NOMO-1 (cell line): ENCODE measurements around the gene FCRL3.
"Not testable (repeated sequence)": the region's sequence is repeated elsewhere in the genome, so short reads cannot be mapped to it uniquely, and the experiment has no call there.

Source experiments
- DNase-seq, 2 experiments: peaks; one replicate each; lab custom pipeline; 2025; ENCODE audit not compliant: unreplicated experiment in 2 of 2; lab: John Stamatoyannopoulos, UW

FCRL3 gene, protein sequence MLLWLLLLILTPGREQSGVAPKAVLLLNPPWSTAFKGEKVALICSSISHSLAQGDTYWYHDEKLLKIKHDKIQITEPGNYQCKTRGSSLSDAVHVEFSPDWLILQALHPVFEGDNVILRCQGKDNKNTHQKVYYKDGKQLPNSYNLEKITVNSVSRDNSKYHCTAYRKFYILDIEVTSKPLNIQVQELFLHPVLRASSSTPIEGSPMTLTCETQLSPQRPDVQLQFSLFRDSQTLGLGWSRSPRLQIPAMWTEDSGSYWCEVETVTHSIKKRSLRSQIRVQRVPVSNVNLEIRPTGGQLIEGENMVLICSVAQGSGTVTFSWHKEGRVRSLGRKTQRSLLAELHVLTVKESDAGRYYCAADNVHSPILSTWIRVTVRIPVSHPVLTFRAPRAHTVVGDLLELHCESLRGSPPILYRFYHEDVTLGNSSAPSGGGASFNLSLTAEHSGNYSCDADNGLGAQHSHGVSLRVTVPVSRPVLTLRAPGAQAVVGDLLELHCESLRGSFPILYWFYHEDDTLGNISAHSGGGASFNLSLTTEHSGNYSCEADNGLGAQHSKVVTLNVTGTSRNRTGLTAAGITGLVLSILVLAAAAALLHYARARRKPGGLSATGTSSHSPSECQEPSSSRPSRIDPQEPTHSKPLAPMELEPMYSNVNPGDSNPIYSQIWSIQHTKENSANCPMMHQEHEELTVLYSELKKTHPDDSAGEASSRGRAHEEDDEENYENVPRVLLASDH

DNA sequence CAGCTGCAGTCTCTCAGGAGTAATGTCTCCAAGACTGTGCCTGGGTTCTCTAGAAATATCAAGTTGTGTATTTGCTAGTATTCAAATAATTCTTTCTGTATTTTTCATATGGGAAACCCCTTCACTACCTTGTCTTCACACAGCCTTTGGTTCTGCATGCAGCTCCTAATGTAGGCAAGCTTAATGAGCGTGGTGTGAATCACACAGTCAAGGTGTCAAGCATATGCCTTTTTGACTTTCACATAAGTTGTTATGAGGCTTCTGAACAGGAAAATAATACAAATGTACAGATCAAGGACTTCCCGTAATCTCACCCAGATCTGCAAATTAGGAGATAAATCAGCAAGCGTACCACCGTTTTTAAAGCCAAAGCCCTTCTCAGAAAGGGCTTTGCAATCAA is at the start of gene FCRL3:
TSS of gene FCRL3 (minus strand) at position 38 of the 400 bp plus-strand sequence. CDS start 280 bp downstream, outside the sequence.
- DNase-seq = no peak

DNA sequence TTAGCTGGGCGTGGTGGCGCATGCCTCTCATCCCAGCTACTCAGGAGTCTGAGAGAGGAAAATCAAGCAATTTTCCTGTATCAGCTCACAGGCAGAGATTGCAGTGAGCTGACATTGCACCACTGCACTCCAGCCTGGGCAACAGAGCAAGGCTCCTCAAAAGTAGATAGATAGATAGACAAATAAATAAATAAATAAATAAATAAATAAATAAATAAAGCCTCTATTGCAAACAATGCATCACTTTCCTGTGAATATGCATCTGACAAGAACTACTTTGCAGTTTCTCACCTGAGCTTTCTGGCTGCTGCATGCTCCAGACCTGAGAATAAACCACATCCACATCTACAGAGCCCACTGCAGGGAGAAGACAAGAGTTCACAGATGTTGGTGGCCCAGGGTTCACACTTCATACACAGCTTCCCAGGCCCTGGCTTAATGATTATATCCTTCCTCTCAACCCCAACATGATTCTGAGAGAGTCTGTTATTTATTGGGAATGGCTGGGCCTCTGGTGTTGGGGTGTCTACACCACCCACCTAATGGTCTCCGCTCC is 47.8 kb upstream of the FCRL3 start:
- DNase-seq = no peak

DNA sequence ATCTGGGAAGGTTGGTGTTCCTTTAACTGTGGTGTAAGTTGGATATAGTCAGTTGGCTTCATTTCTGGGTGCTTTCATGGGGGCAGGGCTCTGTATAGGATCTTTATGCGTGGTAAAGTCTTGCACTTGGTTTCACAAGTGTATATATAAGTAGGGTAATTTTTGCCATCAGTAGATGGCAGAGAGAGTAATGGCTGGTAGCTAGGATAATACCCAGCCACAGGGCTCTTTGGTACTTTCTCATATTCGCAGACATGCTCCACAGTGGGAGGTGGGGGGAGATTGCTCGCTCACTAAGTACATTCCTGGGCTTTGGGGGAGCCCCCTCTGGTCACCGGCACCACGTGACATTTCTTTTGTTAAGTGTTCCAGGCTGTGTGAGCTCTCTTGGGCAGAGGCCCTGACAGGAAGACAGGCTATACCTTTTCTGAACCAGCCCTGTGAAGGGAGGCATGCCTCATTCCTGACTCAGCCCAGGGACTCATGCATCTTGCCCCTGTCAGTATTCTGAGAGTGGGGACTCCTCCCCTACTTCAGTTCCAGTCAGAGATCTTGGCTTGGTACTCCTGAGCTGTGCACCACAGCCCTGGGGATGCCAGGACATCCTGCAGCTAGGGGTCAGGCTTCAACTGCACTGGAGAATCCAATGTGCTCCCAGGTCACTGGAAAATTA is 38.8 kb upstream of the FCRL3 start:
- DNase-seq = no peak

DNA sequence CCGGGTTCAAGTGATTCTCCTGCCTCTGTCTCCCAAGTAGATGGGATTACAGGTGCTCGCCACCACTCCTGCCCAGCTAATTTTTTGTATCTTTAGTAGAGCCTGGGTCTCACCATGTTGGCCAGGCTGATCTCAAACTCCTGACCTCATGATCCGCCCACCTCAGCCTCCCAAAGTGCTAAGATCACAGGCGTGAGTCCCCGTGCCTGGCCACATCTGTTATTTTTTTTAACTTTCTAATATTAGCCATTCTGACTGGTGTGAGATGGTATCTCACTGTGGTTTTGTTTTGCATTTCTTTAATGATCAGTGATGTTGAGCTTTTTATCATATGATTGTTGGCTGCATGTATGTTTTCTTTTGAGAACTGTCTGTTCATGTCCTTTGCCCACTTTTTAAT is 35.4 kb upstream of the FCRL3 start:
- DNase-seq = not testable (repeated sequence)

DNA sequence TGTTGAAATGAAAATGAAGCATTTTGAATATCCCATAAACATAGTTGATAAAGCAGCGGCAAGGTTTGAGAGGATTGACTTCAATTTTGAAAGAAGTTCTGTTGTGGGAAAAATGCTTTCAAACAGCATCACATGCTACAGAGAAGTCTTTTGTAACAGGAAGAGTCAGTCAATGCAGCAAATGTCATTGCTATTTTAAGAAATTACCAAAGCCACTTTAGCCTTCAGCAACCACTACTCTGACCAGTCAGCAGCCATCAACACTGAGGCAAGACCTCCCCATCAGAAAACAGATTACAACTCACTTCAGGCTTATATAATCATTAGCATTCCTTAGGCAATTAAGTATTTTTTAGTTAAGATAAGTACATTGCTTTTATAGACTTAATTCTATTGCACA is 33.8 kb upstream of the FCRL3 start:
- peak; percentile 47 to 91 for DNase-seq

DNA sequence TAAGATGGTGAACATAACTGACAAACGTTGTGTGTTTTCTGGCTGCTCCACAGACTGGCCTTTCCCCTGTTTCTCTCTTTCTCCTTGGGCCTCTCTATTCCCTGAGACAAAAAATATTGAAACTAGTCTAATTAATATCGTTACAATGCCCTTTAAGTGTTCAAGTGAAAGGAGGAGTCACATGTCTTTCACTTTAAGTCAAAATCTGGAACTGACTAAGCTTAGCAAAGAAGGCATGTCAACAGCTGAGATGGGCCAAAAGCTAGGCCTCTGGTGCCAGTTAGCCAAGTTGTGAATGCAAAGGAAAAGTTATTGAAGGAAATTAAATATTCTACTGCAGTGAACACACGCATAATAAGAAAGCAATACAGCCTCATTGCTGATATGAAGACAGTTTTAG is 32.2 kb upstream of the FCRL3 start:
- DNase-seq = no peak

DNA sequence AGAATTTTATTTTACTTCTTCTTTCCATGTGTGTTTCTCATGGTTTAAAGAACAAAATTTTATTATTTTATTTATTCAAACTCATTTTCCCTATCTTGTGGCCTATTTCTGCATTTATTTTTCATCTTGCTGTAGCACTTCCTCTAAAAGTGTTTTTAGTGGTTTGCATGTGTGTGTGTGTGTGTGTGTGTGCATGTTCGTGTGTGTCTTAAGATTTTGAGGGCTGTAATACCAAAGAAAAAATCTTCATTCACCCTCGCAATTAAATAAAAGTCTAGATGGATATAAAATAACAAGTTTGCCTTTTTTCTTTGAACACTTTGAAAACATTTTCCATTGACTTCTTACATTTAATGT is 24.6 kb upstream of the FCRL3 start:
- DNase-seq = peak; percentile 49 to 77

DNA sequence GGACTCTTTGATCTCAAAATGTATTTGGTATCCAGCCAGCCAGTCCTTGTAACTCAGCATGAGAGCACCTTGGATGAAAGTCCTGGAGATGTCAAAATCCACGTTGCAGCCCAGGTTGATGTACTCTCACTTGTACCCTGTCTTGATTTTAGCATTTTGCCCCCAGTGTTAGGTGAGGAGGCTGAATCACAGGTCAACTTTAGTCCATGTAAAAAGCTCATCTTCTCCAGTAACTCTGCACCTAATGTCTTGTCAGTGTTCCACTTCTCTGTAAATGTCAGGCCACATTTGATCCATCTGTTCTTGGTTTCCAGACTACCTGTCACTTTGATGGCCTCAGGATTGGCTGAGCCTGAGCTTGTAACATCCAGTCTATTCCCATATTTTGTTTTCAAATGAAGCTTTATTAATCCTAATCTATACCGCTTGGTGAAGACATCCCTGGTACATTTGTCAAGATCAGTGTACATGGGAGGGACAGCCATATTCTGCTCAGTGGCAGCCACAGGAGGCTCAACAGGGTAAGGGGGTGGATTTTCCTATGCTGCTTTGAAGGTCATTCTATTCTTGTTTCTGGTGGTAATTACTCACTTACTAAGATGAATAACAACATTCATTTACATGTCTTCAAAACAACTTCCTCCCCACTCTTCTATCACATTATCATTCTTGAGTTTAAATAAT is 24.1 kb upstream of the FCRL3 start:
- DNase-seq = no peak

DNA sequence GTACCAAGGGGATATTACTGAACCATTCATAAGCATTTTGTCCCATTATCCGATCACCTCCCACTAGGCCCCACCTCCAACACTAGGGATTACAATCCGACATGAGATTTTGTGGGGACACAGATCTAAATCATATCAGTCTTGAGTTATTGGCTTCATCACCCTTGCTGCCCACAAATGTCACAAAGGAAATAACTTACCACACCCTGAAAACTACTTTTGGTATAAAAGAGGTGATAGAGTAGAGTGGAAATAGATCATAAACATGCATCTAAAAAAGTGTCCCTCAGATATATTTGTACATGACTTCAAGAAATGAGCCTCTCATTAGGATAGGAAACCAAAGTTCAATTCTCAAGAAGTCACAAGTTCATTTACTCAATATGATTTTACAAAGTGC is 22.6 kb upstream of the FCRL3 start:
- DNase-seq = no peak

DNA sequence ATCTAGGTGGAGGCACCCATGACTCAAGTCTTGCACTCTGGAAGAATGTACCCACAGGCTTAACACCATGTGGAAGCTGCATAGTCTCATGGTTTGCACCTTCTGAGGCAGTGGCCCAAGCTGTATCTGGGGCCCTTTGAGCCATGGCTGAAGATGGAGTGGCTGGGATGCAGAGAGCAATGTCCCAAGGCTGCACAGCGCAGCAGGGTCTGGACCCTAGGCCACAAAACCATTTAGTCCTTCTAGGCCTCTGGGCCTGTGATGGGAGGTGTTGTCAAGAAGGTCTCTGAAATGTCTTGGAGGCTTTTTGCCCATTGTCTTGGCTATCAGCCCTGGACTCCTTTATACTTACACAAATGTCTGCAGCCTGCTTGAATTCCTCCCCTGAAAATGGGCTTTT is 21.4 kb upstream of the FCRL3 start:
- DNase-seq = no peak

DNA sequence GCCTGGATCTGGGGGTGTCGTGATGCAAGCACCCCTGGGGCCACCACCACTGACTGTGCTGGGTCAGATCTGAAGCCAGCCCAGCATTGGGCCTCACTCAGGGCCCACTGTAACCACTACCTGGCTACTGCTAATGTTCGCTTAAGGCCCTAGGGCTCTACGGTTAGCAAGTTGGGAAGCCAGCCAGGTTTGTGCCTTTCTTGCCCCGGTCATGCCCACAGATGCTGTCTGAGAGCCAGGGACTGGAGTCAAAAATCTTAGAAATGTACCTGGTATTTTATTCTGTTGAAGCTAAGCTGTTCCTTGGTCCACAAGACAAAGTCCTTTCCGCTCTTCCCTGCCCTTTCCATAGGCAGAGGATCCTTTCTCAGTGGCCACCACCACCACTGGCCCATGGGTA is 15.2 kb upstream of the FCRL3 start:
- no peak for DNase-seq

DNA sequence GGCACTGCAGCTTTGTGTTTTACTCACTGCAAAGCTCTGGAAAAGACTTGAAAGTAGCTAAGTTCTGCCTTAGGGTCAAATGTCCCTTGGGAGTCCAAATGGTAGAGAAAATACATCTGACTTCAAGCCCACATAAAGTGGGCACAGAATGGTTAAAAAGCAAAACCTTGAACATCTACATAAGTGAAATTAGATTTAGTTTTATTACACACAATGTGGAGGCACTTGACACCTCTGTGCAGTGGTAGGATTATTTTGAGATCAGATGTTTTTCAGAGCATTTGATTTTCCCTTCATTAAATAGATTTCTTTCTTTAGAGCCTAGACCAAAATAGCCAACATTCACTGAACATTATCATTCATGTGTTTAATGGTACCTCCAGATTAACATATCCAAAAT is 11.2 kb upstream of the FCRL3 start:
- no peak for DNase-seq

DNA sequence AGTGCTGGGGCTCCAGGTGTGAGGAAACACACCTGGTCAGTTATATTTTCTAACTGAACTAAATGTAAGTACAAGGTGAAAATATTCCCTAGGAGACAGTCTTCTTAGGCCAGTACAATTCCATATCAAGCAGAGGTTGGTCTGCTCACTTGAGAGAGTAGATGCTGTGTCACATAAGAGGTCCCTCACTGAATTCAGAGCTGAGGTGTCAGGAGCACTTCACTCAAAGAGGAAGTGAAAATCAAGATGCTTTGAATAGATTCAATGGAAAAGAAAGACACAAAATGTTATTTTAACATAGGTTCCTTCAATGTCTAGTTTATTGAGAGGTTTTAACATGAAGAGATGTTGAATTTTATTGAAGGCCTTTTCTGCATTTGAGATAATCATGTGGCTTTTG is 4.3 kb upstream of the FCRL3 start:
- DNase-seq = peak in 1 of 2 experiments; percentile 59

DNA sequence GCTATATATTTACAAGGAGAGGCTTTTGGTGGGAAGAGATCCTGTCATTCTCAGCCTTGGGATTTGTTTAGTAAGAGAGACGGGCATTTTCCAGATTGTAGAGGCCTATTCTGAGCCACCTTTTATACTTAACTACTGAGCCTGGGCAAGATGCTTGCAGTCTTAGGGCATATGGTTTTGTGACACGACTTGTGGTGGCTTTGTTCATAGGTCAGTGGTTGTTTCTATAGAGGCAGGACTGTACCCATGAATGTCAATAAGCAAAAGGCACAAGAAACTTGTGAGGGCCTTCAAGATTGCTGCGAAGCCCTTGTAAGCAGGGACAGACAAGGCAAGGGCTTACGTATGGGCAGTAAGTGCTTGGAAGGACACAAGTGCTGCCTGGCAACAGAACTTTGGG is 3.4 kb upstream of the FCRL3 start:
- DNase-seq = no peak

DNA sequence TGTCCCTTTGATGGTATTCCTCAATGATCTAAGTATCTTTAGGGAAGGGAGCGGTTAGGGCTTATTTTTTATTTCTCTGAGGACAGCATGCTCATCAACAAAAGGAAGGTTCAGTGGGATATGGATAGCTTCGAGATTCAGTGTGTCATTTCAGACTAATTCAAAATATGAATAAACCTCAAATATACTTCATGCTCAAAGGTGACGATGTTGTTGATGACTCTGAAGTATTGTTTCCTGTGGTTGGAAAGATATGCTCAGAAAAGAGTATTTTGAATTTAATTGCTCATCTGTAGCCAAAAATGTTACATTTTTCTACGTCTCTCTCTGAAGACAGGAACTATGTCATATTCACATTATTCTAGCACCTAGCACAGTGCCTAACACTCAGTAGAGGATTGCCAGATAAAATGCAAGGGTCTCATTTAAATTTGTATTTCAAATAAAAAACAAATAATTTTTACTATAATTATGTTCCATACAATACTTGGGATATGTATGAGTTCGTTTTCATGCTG is 1.8 kb upstream of the FCRL3 start:
- no peak for DNase-seq

DNA sequence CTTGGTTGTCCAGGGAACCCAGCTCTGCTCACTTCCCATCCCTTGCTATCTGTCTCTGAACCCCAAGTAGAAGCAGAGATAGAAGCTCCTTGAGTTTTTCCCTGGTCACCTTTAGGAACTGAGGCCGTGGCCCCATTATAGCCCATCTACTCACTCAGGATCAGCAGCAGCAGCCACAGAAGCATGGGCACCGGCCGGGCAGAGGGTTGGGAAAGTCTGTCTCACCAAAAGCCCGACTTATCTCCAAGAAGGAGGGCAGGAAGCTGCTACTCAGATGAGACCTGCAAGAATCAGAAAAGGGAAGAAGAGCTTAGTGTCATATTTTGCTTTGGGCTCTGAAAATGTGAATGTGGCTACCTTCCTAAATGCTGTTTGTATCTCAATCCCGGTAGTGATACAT is 264 bp downstream of the FCRL3 start:
- DNase-seq = peak in 1 of 2 experiments; percentile 45

DNA sequence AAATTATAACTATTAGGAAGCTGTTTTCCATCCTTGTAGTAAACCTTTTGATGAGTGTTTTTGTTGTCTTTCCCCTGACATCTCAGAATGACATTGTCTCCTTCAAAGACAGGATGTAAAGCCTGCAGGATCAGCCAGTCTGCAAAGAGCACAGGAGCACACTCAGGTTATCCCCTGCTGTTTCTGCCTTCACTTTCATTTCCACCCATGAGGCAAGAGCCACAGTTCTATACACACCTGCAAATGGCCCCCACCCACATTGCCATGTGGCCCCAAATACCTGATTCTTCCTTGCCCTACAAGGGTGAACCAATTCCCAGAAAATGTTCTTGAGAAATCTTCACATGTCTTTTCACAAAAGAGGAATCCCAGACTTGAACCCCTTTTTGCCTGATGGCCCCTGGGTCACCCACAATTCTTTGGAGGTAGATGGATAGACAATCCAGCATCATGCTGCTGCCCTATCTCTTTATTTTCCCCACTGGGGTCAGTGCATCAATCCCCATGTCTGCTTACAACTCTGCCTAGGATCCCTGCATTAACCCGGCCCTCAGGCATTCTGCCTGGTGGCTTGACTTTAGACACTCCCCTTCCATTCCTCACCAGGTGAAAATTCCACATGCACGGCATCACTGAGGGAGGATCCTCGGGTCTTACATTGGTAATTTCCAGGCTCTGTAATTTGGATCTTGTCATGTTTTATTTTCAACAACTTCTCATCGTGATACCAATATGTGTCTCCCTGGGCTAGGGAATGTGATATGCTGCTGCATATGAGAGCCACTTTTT is 2.6 kb downstream of the FCRL3 start:
- no peak for DNase-seq

DNA sequence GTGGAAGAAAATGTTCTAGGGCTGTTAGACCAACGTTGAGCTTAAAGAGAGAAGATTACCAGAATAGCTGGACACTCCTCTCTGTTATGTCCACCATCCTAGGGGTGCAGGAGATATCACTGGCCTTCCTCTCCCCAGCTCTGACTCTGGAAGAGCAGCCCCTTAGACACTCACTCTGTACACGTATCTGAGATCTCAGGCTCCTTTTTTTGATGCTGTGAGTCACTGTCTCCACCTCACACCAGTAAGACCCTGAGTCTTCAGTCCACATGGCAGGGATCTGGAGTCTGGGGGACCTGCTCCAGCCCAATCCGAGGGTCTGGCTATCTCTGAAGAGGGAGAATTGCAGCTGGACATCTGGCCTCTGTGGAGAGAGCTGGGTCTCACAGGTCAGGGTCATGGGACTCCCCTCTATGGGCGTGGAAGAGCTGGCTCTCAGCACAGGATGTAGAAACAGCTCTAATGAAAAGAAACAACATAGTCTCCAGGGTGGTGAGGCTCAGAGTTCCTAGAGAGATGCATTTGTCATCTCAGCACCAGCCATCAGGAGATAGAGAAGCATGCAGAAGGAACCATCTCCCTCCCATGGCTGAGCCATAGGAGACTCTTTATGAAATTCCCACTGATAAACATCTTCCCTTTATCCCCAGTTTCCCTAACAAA is 3.5 kb downstream of the FCRL3 start:
- DNase-seq = no peak

DNA sequence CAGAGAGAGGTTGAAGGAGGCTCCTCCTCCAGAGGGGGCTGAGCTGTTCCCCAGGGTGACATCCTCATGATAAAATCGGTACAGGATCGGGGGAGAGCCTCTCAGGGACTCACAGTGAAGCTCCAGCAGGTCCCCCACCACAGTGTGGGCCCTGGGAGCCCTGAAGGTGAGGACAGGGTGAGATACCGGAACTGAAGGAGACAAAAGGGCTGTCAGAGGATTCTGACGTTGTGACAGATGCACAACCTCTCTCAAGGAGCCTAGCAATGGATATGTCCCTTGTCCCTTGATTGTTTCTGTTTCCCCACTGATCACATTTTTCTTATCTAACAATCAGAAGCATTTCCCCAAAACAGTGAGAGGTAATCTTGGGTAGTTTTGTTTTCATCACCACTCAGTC is 5.2 kb downstream of the FCRL3 start:
- DNase-seq = no peak
